ENCODE results near the gene MAP4K3. TPM values are rescaled to one million over a fixed set of nuclear protein-coding genes. Genes with fewer than 3 reads are reported as not detected.

Gene MAP4K3
- total and polyA plus RNA-seq, 2 donors from 2014 or later: 14.9 to 39.5 TPM

DNA sequence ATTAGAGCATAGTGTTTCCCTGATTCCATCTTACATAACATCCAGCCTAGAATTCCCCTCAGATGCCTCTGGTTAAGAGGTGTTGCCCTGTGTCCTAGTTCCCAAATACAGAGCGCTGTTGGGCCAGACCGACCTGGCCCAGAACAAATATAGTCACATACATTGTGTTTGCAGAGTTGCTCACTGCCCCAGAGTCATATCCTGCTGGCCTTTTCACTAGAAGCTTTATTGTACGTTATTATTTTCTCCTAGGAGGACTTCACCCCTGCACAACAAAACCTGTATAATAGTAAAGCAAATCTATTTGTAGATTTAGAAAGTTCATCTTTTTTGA, 11.1 kb upstream of the MAP4K3 start:
- Histone ChIP-seq H3K9me3 (ENCODE audit: control insufficient read depth in 2 of 3, insufficient read depth in 1 of 3, low read length in 3 of 3) (no peaks in the 10 kb centered on the region), H3K27ac (ENCODE audit: low read depth in 2 of 2, low read length in 2 of 2) (no peak overlapping the region), H3K9ac (ENCODE audit: low read length in 3 of 3) (no peak overlapping the region), H3K27me3 (ENCODE audit: control insufficient read depth, insufficient read depth, low read length) (no peaks in the 10 kb centered on the region), H3K4me1 (ENCODE audit: control insufficient read depth in 2 of 3, insufficient read depth in 2 of 3, low read depth in 1 of 3, low read length in 3 of 3) (no peaks in the 10 kb centered on the region), H3K36me3 (ENCODE audit: control insufficient read depth in 2 of 3, insufficient read depth in 3 of 3, low read length in 3 of 3) (no peaks in the 10 kb centered on the region), H3K4me3 (ENCODE audit: low read length in 3 of 3) (no peak overlapping the region)
- TF ChIP-seq CTCF (IDR thresholded peaks at IDR 0.05; ENCODE audit: borderline replicate concordance, extremely low read depth, insufficient read depth): no peak
- intact Hi-C loops (cut with DNase I): no loop called here
- DNase-seq (no peak), FAIRE-seq (no peak)

GRCh38 chr2:39447266-39448168, 10.4 kb upstream of the MAP4K3 start:
- H3K27me3 ChIP-seq (ENCODE audit: control insufficient read depth, insufficient read depth, low read length): no peaks in the 10 kb centered on the region
- no peak for DNase-seq
- no peaks in the 10 kb centered on the region for H3K36me3 ChIP-seq (ENCODE audit: control insufficient read depth in 2 of 3, insufficient read depth in 3 of 3, low read length in 3 of 3)
- intact Hi-C loops (cut with DNase I): no loop called here
- H3K27ac ChIP-seq (ENCODE audit: low read depth in 2 of 2, low read length in 2 of 2): no peak overlapping the region
- TF ChIP-seq CTCF (IDR thresholded peaks at IDR 0.05; ENCODE audit: borderline replicate concordance, extremely low read depth, insufficient read depth): no peak
- H3K4me1 ChIP-seq (ENCODE audit: control insufficient read depth in 2 of 3, insufficient read depth in 2 of 3, low read depth in 1 of 3, low read length in 3 of 3): no peaks in the 10 kb centered on the region
- H3K9me3 ChIP-seq (ENCODE audit: control insufficient read depth in 2 of 3, insufficient read depth in 1 of 3, low read length in 3 of 3): no peaks in the 10 kb centered on the region
- no peak for FAIRE-seq
- no peak overlapping the region for H3K4me3 ChIP-seq (ENCODE audit: low read length in 3 of 3)
- no peak overlapping the region for H3K9ac ChIP-seq (ENCODE audit: low read length in 3 of 3)

DNA sequence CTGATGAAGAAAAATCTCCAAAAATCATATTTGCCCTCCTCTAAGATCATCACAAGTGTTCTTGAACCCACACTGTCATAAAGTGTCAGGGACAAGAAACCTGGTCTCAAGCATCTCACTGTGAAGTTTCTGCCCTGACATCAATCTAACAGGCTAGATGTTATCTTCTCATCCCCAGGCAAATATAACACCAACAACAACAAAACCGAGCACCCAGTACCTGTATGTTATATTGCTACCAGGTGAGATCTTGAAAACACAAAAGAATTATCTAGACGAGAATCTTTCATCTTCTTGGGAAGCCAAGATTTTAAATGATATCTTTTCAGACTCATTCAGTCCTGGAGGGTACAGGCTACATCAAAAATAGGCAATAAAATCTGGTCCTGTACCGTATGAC, 8.8 kb upstream of the MAP4K3 start:
- TF ChIP-seq CTCF (IDR thresholded peaks at IDR 0.05; ENCODE audit: borderline replicate concordance, extremely low read depth, insufficient read depth): no peak
- H3K36me3 ChIP-seq (ENCODE audit: control insufficient read depth in 2 of 3, insufficient read depth in 3 of 3, low read length in 3 of 3): no peaks in the 10 kb centered on the region
- no peak overlapping the region for H3K4me3 ChIP-seq (ENCODE audit: low read length in 3 of 3)
- intact Hi-C loops (cut with DNase I): no loop called here
- DNase-seq: no peak
- H3K4me1 ChIP-seq (ENCODE audit: control insufficient read depth in 2 of 3, insufficient read depth in 2 of 3, low read depth in 1 of 3, low read length in 3 of 3): no peaks in the 10 kb centered on the region
- no peaks in the 10 kb centered on the region for H3K27me3 ChIP-seq (ENCODE audit: control insufficient read depth, insufficient read depth, low read length)
- H3K9ac ChIP-seq (ENCODE audit: low read length in 3 of 3): no peak overlapping the region
- FAIRE-seq: no peak
- H3K9me3 ChIP-seq (ENCODE audit: control insufficient read depth in 2 of 3, insufficient read depth in 1 of 3, low read length in 3 of 3): no peaks in the 10 kb centered on the region
- H3K27ac ChIP-seq (ENCODE audit: low read depth in 2 of 2, low read length in 2 of 2): no peak overlapping the region
